Adipocyte (in vitro differentiated cells): ENCODE measurements around the gene IAH1.
A peak's percentile ranks its signal among the peaks of the same experiment; 100 is the strongest.

ENCODE experiments used
- DNase-seq: peaks from one replicate; pipeline ENCODE4 v3.0.0-alpha.2; 2015; ENCODE audit warnings: low read depth
- H3K27me3 ChIP-seq: replicated peaks from 2 replicates; pipeline ENCODE4 v1.7.0; 2013; ENCODE audit warnings: mild to moderate bottlenecking, low read length, moderate library complexity; ENCODE audit not compliant: control insufficient read depth, insufficient read depth
- H3K36me3 ChIP-seq: 2 replicates; pipeline ENCODE4 v1.7.0; 2013; ENCODE audit warnings: low read length, mild to moderate bottlenecking, moderate library complexity; ENCODE audit not compliant: control insufficient read depth, insufficient read depth, severe bottlenecking
- H3K4me1 ChIP-seq: 2 replicates; pipeline ENCODE4 v1.7.0; 2013; ENCODE audit warnings: mild to moderate bottlenecking, low read length, moderate library complexity; ENCODE audit not compliant: control insufficient read depth, insufficient read depth
- H3K4me3 ChIP-seq: 2 replicates; pipeline ENCODE4 v1.7.0; 2013; ENCODE audit warnings: mild to moderate bottlenecking, low read length, moderate library complexity
- H3K9ac ChIP-seq: 2 replicates; pipeline ENCODE4 v1.7.0; 2013; ENCODE audit warnings: mild to moderate bottlenecking, low read length, moderate library complexity
- H3K9me3 ChIP-seq: 2 replicates; pipeline ENCODE4 v1.7.0; 2013; ENCODE audit warnings: mild to moderate bottlenecking, low read length, moderate library complexity; ENCODE audit not compliant: control insufficient read depth

The IAH1 gene

DNA sequence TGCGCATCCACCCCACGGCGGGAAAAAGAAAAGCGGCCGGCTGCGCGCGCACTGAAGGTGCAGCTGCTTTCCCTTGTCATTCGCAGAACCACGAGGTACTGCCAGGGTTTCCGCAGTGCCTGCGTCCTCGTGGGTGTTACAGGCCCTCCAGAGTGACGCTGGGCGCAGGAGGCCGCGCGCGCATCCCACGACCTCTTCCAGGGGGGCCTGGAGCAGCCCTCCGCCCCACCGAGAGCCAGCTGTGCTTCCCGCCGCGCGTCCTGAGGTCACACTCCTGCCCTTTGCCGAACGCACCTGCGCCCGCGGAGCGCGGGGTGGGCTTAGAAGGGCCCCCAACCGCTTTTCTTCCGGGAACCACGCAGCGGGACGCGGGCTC lies 378 bp upstream of the IAH1 start:
- Histone ChIP-seq H3K9me3 (no peaks in the 10 kb centered on the region), H3K4me3 (peak overlapping the region; percentile 85), H3K27me3 (no peaks in the 10 kb centered on the region), H3K9ac (peak overlapping the region; percentile 90), H3K4me1 (peaks cover 24% of the 10 kb centered on the region), H3K36me3 (peaks cover 40% of the 10 kb centered on the region)
- DNase-seq = no peak

DNA sequence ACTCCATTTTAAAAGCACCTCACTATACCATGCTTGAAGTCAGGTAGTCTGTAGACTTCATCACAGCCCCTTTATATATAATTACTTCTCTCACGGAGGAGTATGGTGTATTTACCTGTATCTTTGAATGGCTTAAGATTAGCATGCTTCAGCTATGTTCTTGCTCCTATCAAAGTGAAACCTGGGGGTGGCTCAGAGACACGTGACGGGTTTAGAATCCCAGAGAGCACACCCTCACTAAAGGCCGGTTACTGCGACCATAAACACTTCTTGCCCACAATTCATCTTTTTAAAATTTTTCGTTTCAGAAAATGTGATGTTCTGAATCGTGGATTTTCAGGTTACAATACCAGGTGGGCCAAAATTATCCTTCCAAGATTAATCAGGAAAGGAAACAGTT lies 3.6 kb downstream of the IAH1 start:
- Histone ChIP-seq H3K9me3 (no peaks in the 10 kb centered on the region), H3K9ac (no peak overlapping the region), H3K4me3 (no peak overlapping the region), H3K4me1 (peaks cover 24% of the 10 kb centered on the region), H3K36me3 (peaks cover 55% of the 10 kb centered on the region), H3K27me3 (no peaks in the 10 kb centered on the region)
- no peak for DNase-seq

DNA sequence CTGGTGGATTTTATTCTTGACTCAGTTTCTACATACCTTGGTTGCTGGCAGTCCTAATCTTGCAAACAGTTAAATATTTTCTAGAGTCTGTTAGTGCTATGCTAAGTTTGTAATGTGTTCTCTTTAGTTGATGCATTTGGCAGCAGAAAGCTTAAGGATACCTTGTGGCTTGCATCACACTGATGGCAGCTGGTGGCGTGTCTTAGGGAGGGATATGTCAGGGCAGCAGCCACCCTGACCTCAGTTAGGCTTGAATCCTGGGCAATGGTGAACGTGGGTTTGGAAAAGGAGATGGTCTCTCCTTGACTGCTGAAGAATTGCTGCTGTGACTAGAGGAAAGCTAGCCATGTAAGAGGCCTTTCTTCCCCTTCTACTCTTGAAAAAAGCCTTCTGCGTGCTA lies 4.2 kb downstream of the IAH1 start:
- DNase-seq = no peak
- Histone ChIP-seq H3K27me3 (no peaks in the 10 kb centered on the region), H3K4me3 (no peak overlapping the region), H3K9ac (no peak overlapping the region), H3K9me3 (no peaks in the 10 kb centered on the region), H3K36me3 (peaks cover 61% of the 10 kb centered on the region), H3K4me1 (peaks cover 24% of the 10 kb centered on the region)

DNA sequence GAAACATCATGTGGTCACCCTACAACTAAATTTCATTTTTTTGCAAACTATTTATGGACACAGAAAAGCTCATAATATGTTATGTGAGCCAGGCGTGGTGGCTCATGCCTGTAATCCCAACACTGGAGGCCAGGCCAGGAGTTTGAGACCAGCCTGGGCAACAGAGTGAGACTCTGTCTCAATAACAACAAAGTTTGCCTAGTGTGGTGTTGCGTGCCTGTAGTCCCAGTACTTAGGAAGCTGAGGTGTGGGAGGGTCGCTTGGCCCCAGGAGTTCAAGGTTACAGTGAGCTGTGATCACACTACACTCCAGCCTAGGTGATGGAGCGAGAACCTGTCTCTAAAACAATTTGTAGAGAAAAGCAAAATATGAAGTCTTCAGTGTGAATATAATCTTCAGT lies 5.8 kb downstream of the IAH1 start:
- Histone ChIP-seq H3K27me3 (no peaks in the 10 kb centered on the region), H3K9ac (no peak overlapping the region), H3K9me3 (no peaks in the 10 kb centered on the region), H3K4me1 (peaks cover 22% of the 10 kb centered on the region), H3K4me3 (no peak overlapping the region), H3K36me3 (peaks cover 77% of the 10 kb centered on the region)
- DNase-seq = no peak

DNA sequence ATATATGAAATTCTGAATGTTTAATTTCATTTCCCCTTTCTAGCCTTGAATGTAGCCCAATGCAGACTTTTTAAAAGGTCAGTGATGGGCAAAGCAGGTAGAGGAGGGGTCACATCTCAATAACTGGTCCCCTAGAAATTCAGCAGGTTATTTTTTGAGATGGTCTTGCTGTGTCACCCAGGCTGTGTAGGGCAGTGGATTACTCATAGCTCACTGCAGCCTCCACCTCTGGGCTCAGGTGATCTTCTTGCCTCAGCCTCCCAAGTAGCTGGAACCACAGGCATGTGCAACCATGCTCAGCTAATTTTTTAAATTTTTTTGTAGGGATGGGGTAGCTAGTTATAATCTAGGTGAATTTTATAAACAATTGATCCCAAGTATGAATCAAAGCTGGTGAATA lies 8.8 kb downstream of the IAH1 start:
- Histone ChIP-seq H3K9me3 (no peaks in the 10 kb centered on the region), H3K9ac (no peak overlapping the region), H3K4me1 (peaks cover 8% of the 10 kb centered on the region), H3K27me3 (no peaks in the 10 kb centered on the region), H3K4me3 (no peak overlapping the region), H3K36me3 (peaks cover 92% of the 10 kb centered on the region)
- no peak for DNase-seq

DNA sequence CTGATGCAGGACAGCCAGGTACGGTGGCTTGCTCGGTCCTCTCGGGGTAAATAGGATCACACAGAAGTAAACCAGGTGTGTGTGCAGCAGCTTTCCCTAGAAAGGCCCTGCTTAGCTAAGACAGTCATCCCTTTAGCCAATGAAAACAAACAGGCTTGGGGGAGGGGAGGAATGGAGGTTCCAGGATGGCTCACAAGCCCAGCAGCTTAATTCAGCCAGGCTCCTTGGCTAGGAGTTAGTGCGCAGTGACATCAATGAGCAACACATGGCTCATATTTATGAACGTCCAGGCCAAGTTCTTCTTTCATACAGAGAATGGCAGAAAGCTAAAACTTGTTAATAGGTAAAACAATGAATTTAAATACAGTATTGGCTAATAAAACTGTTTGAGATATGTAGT lies 10.2 kb downstream of the IAH1 start:
- Histone ChIP-seq H3K4me3 (no peak overlapping the region), H3K9me3 (no peaks in the 10 kb centered on the region), H3K9ac (no peak overlapping the region), H3K36me3 (peaks cover 92% of the 10 kb centered on the region), H3K27me3 (no peaks in the 10 kb centered on the region), H3K4me1 (peaks cover 16% of the 10 kb centered on the region)
- no peak for DNase-seq

DNA sequence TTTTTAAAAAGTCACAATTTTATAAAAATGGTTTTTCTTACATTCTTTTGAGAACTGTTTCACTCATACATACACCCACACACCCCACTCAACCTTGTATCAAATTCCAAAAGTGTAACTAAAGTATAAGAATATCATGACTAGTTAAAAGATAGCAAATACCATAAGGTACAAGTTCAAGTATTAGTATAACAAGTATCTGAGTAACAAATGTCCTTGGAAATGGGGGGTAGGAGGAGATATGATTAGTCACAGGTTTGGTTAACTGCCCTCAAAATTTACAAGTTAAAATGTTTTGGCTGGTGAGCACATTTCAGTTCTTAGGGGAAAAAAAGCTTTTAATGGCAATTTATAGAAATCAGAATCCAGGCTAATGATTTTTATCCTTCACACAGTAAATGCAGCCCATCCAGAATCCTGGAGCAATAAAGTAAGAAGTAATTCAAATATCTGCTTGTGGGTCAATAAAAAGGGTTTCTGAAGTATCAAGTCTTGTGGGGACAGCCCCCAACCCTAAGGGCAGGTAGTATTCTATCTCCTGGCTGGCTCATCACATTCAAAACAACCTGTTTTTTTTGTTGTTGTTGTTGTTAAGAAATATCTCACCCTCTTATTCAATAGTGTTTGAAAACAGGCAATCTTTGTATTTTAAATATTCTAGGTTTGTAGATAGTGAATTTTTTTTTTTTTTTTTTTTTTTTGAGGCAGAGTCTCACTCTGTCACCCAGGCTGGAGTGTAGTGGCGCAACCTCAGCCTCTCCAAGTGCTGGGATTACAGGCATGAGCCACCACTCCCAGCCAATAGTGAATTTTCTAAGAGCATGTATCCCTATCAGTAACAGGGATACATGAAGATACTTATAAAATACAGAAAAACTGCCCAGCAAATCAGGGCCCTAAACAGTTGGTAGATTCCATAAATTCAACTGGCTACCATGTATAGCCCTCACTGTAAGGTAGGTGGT lies 14.5 kb downstream of the IAH1 start:
- DNase-seq = peak; percentile 39
- H3K9me3 ChIP-seq = no peaks in the 10 kb centered on the region
- no peaks in the 10 kb centered on the region for H3K27me3 ChIP-seq
- peak overlapping the region; percentile 18 for H3K9ac ChIP-seq
- peaks cover 95% of the 10 kb centered on the region for H3K36me3 ChIP-seq
- peaks cover 28% of the 10 kb centered on the region for H3K4me1 ChIP-seq
- no peak overlapping the region for H3K4me3 ChIP-seq

DNA sequence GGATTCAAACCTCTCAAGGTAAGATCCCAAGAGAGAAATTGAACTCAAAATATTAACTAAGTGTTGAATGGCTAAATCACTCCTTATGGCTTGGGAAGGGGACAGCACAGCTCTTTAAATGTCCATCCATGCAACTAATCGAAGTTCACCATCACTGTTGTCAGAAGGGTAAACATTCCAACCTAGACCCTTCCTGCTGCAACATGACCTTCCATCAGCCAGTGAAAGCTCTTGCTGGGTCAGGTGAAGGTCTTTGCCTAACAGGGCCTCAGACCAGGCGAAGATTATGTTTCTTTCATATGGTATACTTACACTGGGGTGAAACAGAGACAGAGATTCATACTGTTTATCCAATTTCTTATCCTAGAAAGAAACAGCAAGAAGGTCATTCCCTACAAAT lies 16.4 kb downstream of the IAH1 start:
- H3K36me3 ChIP-seq = peaks cover 90% of the 10 kb centered on the region
- no peak for DNase-seq

DNA sequence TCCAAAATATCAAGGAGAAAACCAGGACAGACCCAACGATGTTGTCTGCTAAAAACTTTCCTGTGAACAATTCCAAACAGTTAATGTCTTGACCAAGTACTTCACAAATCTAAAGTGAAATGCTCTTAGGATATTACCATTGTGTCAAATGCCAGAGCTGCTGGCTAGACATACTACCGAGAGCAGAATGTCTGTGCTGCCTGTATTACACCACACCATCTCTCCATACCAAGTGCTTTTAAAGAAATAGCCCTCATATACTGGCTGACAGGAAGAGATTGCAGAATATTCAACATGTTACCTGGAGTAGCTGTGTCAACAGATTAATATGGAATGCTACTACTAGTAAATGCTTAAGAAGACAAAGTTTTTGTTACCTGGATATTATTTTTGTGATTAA lies 18.6 kb downstream of the IAH1 start:
- peaks cover 88% of the 10 kb centered on the region for H3K36me3 ChIP-seq
- H3K27me3 ChIP-seq = no peaks in the 10 kb centered on the region
- H3K4me3 ChIP-seq = no peak overlapping the region
- no peak overlapping the region for H3K9ac ChIP-seq
- H3K9me3 ChIP-seq = no peaks in the 10 kb centered on the region
- H3K4me1 ChIP-seq = peaks cover 28% of the 10 kb centered on the region
- DNase-seq = no peak

More for the DNA sequence above, 16.4 kb downstream of the IAH1 start:
- Histone ChIP-seq H3K4me3 (no peak overlapping the region), H3K27me3 (no peaks in the 10 kb centered on the region), H3K4me1 (peaks cover 28% of the 10 kb centered on the region), H3K9ac (no peak overlapping the region), H3K9me3 (no peaks in the 10 kb centered on the region)

DNA sequence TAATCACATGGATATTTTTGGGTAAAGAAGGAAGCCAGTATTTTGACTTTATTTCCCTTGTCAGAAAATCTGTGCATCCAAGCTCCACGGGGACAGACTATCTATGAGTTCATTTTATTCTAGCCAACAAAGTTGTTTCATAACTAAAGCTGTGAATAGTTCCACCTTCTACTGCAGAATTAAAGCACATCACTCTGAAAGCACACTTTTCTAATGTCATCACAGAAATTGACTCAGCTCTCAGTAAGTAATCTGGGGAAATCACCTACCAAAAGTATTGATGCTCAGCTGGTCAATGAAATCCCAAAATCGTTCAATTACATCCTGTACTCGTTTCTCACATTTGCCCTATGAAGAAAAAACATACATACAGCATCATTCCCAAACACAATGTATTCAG lies 19.1 kb downstream of the IAH1 start:
- Histone ChIP-seq H3K4me1 (peaks cover 29% of the 10 kb centered on the region), H3K9me3 (no peaks in the 10 kb centered on the region), H3K9ac (no peak overlapping the region), H3K4me3 (no peak overlapping the region), H3K36me3 (peaks cover 87% of the 10 kb centered on the region), H3K27me3 (no peaks in the 10 kb centered on the region)
- no peak for DNase-seq

DNA sequence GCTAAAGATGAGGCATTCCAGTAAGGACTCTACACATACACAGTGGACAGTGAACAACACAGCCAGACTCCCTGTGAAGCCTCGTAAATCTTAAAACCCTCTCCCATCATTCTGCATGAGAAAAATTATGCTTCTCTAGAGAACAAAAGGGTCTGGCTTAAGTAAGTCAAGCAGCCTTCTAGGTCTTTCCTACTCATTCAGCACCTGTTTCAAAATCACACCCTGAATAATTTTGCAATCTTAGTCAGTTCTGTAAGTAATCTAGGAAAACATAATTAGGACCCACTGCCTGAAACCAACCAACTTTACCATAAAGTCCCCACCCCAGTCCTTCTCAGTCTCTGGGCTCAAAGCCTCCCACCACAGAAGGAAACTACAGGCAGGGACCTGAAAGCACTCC lies 19.7 kb downstream of the IAH1 start:
- Histone ChIP-seq H3K9me3 (no peaks in the 10 kb centered on the region), H3K9ac (no peak overlapping the region), H3K4me3 (no peak overlapping the region), H3K4me1 (peaks cover 28% of the 10 kb centered on the region), H3K27me3 (no peaks in the 10 kb centered on the region), H3K36me3 (peaks cover 88% of the 10 kb centered on the region)
- no peak for DNase-seq

DNA sequence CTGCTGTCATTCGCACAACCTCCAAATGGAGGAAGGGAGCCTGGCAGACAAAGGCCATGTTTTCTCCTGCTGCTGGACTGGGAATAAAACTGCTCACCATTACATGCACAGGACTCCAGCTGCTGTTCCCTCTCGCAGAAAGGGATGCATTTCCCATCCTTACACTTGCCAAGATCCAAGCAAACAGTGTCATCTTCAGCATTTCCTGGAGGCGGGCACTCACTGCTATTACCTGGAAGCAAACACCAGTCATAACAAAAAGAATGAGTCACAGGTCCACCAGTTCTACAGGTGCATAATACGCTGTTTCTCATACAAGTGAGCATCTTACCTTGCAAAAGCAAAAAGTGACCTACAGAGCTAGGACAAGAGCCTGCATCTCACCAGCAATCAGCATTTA lies 22.7 kb downstream of the IAH1 start:
- no peak for DNase-seq
- Histone ChIP-seq H3K4me3 (no peak overlapping the region), H3K36me3 (peaks cover 89% of the 10 kb centered on the region), H3K9ac (no peak overlapping the region), H3K4me1 (peaks cover 23% of the 10 kb centered on the region), H3K9me3 (no peaks in the 10 kb centered on the region), H3K27me3 (no peaks in the 10 kb centered on the region)
